Ascending aorta (tissue), 2 donors: ENCODE data around the gene NARF. TPM values are rescaled to one million over a fixed set of nuclear protein-coding genes. Genes with fewer than 3 reads are reported as not detected.

Experiments used
- DNase-seq, 2 donors: peaks; one replicate each; pipeline ENCODE4 v3.0.0-alpha.2; 2019; ENCODE audit warnings: low spot score in 2 of 2
- H3K27ac ChIP-seq, 2 donors: fragments of 200-600 bp; sonication (generic); one replicate each; pipeline ENCODE4 v1.5.1; 2016 to 2017; ENCODE audit warnings: mild to moderate bottlenecking in 1 of 2
- H3K27me3 ChIP-seq: fragments of 200-600 bp; sonication (generic); one replicate; pipeline ENCODE4 v1.5.1; 2017
- H3K36me3 ChIP-seq, 2 donors: fragments of 200-600 bp; sonication (generic); one replicate each; pipeline ENCODE4 v1.5.1; 2016
- H3K4me1 ChIP-seq, 2 donors: fragments of 200-600 bp; sonication (generic); one replicate each; pipeline ENCODE4 v1.5.1; 2016 to 2017; ENCODE audit warnings: mild to moderate bottlenecking in 1 of 2
- H3K4me3 ChIP-seq, 2 donors: fragments of 200-600 bp; sonication (generic); one replicate each; pipeline ENCODE4 v1.5.1; 2016 to 2017; ENCODE audit warnings: mild to moderate bottlenecking in 1 of 2
- H3K9me3 ChIP-seq, 2 donors: fragments of 200-600 bp; sonication (generic); one replicate each; pipeline ENCODE4 v1.5.1; 2016
- CTCF ChIP-seq, 3 experiments: fragments of 200-600 bp in 2 of 3; fragments of 450-650 bp in 1 of 3; sonication (generic) in 2 of 3; IDR thresholded peaks; one replicate each; pipeline ENCODE4 v1.5.1; 2016 to 2019; ENCODE audit warnings: antibody characterized with exemption in 3 of 3, mild to moderate bottlenecking in 1 of 3, moderate library complexity in 1 of 3
- intact Hi-C: fragments of 100-400 bp; cut with DNase I; formaldehyde crosslinking; loops from one replicate; pipeline ENCODE4 v1.15.1; 2023
- total RNA-seq: library from RNA; depleted of rRNA; stranded (reverse); fragments of >200 nt; gene quantifications from one replicate; pipeline ENCODE4 v1.1.0, GENCODE V29; 2016

The NARF gene
- total RNA-seq, 1 donor from 2014 or later, result 38.3 TPM

GRCh38 chr17:82519971-82520903 lies 61.7 kb downstream of the NARF start:
- no peak for DNase-seq
- no peaks in the 10 kb centered on the region for H3K27me3 ChIP-seq
- TF ChIP-seq CTCF (IDR thresholded peaks at IDR 0.05), result no peak
- H3K27ac ChIP-seq, result peak overlapping the region; percentile 73 to 78
- no peaks in the 10 kb centered on the region for H3K36me3 ChIP-seq
- peak overlapping the region; percentile 81 to 84 for H3K4me3 ChIP-seq
- no peaks in the 10 kb centered on the region for H3K9me3 ChIP-seq
- intact Hi-C loops, result loop anchor here (1.0 to 5.0 kb wide), 5 partner anchors 17 to 72 kb away; partner anchors contain the start of gene NARF
- peaks cover 2 to 16% of the 10 kb centered on the region in 2 donors for H3K4me1 ChIP-seq

- peaks cover 6 to 25% of the 10 kb centered on the region in 2 donors for H3K4me1 ChIP-seq
- H3K27ac ChIP-seq, result no peak overlapping the region
- intact Hi-C loops, result loop anchor here (5.0 kb wide), 1 partner anchor 68 kb away; no protein-coding TSS in a partner anchor
These were observed 66.0 kb downstream of the NARF start for GRCh38 chr17:82524540-82524939.

GRCh38 chr17:82525712-82526111 lies 67.2 kb downstream of the NARF start:
- no peaks in the 10 kb centered on the region for H3K9me3 ChIP-seq
- H3K4me1 ChIP-seq, result peaks cover 7 to 25% of the 10 kb centered on the region in 2 donors
- no peak for DNase-seq
- no peak for TF ChIP-seq CTCF (IDR thresholded peaks at IDR 0.05)
- H3K27ac ChIP-seq, result peak overlapping the region in 1 of 2 donors; percentile 25
- intact Hi-C loops, result no loop called here
- no peak overlapping the region for H3K4me3 ChIP-seq
- H3K27me3 ChIP-seq, result no peaks in the 10 kb centered on the region
- H3K36me3 ChIP-seq, result no peaks in the 10 kb centered on the region

More at GRCh38 chr17:82524540-82524939, 66.0 kb downstream of the NARF start:
- no peaks in the 10 kb centered on the region for H3K9me3 ChIP-seq
- DNase-seq, result no peak
- H3K27me3 ChIP-seq, result no peaks in the 10 kb centered on the region
- H3K36me3 ChIP-seq, result no peaks in the 10 kb centered on the region
- H3K4me3 ChIP-seq, result no peak overlapping the region
- no peak for TF ChIP-seq CTCF (IDR thresholded peaks at IDR 0.05)

- no peak overlapping the region for H3K4me3 ChIP-seq
- DNase-seq, result no peak
- TF ChIP-seq CTCF (IDR thresholded peaks at IDR 0.05), result no peak
- no peaks in the 10 kb centered on the region for H3K27me3 ChIP-seq
- intact Hi-C loops, result no loop called here
- peak overlapping the region in 1 of 2 donors; percentile 62 for H3K27ac ChIP-seq
- no peaks in the 10 kb centered on the region for H3K9me3 ChIP-seq
- H3K4me1 ChIP-seq, result peaks cover 14 to 33% of the 10 kb centered on the region in 2 donors
- H3K36me3 ChIP-seq, result no peaks in the 10 kb centered on the region
These were observed 69.4 kb downstream of the NARF start for GRCh38 chr17:82527898-82528297.

GRCh38 chr17:82528484-82529265 lies 70.1 kb downstream of the NARF start:
- Histone ChIP-seq H3K4me1 (peaks cover 14 to 31% of the 10 kb centered on the region in 2 donors), H3K4me3 (peak overlapping the region in 1 of 2 donors; percentile 4), H3K9me3 (no peaks in the 10 kb centered on the region), H3K27ac (peak overlapping the region; percentile 62 to 69), H3K27me3 (no peaks in the 10 kb centered on the region), H3K36me3 (no peaks in the 10 kb centered on the region)
- DNase-seq, result peak in 1 of 2 donors; percentile 77
- peak in 1 of 3 experiments; percentile 29 for TF ChIP-seq CTCF (IDR thresholded peaks at IDR 0.05)
- intact Hi-C loops, result no loop called here
